Activated CD4-positive, alpha-beta T cell treated with anti-CD3 and anti-CD28 coated beads, Interleukin-2, amount 50 U/mL, for 1 hour (primary cell): ENCODE results near the gene PHTF1.

Experiments used
- DNase-seq: peaks from one replicate; pipeline ENCODE4 v3.0.0-alpha.2; 2020

The PHTF1 gene

DNA sequence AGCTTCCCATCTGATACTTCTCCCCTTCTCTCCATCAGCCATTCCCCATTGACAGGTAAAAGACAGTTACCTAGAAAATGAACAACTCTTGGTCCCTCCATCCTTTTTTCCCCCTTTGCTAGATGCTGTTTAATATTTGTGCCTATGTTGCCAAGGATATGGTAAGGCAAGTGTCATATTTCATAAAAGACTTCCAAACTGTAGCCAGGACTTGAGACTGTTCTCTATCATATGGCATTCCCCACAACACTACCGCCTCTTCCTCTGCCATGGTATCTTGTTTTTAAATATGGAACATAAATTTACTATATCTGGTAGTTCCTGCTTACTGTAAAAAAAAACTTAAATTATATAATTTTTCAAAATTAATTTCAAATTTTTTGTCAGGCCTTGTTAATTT is 97.2 kb downstream of the PHTF1 start:
- DNase-seq: no peak

DNA sequence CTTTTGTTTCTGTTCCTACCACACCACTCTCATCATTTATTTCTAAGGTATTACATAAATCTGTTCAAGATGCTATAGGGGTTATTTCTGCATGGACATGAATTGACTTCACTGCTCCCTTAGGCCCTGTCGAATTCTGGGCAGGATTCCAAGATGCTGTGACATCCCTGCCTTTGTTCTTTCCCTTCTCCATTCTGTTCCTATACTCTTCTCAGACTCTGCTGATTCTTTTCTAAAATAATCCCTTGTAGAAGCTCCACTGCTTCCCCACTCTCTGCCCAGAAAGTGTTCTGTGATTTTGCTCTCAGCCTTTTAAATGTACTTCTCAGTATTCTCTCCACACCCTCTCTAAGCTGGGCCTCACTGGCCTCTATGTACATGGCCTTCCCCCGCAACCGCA is 99.2 kb downstream of the PHTF1 start:
- DNase-seq: no peak

DNA sequence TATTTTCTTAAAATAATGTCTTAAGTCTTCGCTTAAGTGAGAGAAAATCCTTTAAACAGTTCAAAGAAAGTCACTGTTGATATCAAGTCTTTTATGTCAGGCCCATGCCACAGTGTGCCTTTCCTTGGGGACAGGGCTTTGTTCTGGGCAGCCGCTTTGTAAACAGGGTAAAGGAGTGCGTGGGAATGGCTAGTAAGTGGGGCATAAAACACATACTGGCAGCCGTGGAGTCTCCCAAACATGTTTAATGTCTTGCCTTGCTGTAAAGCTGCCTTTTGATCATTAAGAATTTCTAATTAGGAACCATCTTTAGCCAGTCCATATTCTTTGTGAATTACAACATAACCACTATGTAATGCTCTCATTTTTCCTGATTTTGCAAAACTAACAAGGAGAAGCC is 99.7 kb downstream of the PHTF1 start:
- DNase-seq: no peak

DNA sequence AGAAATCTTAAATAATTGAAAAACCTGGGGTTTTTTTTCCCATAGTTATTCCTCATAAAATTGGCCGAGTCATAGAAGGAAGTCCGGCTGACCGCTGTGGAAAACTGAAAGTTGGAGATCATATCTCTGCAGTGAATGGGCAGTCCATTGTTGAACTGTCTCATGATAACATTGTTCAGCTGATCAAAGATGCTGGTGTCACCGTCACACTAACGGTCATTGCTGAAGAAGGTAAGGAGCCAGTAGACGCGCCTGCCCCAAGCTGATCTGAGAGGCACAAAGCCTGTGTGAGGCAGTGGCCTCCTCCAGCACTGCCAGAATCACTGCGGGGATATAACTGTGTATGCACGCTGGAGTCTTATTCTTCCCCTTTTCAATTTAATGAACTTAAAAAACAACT is 100.3 kb downstream of the PHTF1 start:
- no peak for DNase-seq

- no peak for DNase-seq
Observed at GRCh38 chr1:113657556-113658063, 101.7 kb downstream of the PHTF1 start.

GRCh38 chr1:113657126-113657525 is 102.2 kb downstream of the PHTF1 start:
- DNase-seq: no peak

DNA sequence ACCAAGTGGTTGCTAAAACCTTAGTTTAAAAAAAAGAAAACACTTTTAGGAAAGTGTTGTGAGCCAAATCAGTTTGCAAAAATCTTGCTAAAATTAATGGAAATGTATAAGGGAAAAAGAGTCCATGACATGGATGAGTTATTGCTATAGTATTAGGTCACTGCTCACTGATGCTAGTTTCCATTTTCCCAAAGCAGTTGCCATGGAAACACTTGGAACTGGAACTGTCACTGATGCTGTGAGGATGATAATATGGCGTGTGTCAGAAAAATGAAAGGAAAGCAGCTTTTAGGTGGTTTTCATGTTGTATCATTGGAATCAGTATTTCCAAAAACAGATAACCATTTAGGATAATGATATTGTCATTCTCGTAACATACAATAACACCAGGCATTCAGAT is 104.4 kb downstream of the PHTF1 start:
- no peak for DNase-seq

DNA sequence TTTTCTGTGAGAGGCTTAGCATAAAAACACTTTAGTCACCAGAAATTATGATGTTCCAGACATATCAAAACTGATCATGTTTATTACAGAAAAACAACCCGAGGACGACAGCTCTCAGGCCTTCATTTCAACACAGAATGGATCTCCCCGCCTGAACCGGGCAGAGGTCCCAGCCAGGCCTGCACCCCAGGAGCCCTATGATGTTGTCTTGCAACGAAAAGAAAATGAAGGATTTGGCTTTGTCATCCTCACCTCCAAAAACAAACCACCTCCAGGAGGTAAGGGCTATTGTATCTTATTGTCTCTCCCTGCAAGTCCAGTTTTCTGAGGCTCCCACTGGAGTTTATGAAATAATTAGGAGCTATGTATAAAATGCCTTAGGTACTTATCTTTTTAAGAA is 105.5 kb downstream of the PHTF1 start:
- no peak for DNase-seq

GRCh38 chr1:113652771-113653170 is 106.5 kb downstream of the PHTF1 start:
- no peak for DNase-seq

DNA sequence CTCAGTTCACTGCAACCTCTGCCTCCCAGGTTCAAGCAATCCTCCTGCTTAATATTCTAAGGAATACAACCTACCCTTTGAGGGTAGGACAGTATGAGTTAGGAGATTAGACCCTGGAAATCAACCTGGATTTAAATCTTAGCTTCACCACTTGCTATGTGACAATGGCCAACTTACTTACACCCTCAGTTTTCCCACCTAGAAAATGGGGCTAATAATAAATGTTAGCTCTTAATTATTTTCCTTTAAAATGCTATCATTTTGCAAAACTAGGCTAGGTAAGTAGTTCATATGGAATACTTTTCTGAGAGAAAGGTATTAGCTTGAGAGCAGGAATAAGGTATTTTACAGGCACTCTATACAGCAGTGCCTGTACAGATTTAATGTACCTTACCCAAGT is 110.8 kb downstream of the PHTF1 start:
- DNase-seq: no peak

DNA sequence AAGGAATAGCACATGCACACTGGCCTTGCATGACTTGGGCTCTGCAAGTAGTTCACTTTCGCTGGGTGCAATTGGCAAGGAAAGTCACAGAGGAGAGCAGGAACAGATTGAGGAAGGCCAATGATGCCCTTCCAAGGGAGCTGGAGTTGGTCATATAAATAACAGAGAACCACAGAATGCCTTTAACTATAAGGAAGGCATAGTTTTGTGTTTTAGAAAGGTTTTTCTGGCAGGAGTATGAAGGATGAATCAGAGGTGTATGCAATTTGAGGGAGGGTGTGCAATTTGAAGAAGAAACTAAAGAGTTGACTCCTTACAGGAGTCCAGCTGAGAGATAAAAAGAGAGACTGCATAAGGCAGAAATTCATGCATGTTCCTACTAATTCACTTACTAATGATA is 112.1 kb downstream of the PHTF1 start:
- DNase-seq: no peak
